Measurements from ENCODE around the gene CNPPD1.

CNPPD1 gene

DNA sequence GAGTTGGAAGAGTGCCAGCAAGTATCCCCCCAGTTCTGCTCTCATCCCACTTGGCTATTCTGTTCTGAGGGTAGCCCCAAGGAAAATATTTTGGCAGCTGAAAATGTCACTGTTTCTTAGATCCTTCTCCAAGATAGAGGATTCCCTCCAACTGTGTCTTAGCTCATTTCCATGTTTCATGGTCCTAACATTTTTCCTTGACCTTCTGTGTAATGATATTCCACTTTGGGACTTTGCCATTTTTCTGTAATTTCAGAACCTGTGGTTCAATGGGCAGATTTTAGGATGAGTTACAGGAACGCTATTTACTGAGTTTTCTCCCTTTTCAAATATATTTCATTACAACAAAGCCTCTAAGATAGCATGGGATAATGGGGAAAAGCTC is 50.8 kb downstream of the CNPPD1 start:
- Histone ChIP-seq H3K4ac (ENCODE audit: low read length) (no peak overlapping the region), H3K27ac (replicated peaks; ENCODE audit: low read length) (no peak overlapping the region), H2BK5ac (ENCODE audit: low read length) (no peak overlapping the region), H3K4me3 (ENCODE audit: low read length in 2 of 2) (no peak overlapping the region), H3K4me2 (ENCODE audit: insufficient read depth, low read length, poor library complexity, severe bottlenecking) (no peak overlapping the region), H3K9ac (ENCODE audit: low read depth, low read length, poor library complexity) (no peak overlapping the region), H4K8ac (ENCODE audit: low read depth, low read length) (no peak overlapping the region), H4K91ac (ENCODE audit: low read depth, low read length, poor library complexity) (no peak overlapping the region), H3K18ac (ENCODE audit: low read length) (no peak overlapping the region), H3K79me1 (ENCODE audit: low read depth, low read length) (no peaks in the 10 kb centered on the region), H3K9me3 (replicated peaks in 1 of 2; ENCODE audit: control insufficient read depth in 2 of 2, insufficient read depth in 1 of 2, low read depth in 1 of 2, low read length in 2 of 2) (peaks cover 0 to 2% of the 10 kb centered on the region in 2 donors), H2BK12ac (ENCODE audit: low read length) (no peak overlapping the region), H2AFZ (ENCODE audit: low read length) (no peak overlapping the region), H2AK5ac (ENCODE audit: low read depth, low read length) (no peak overlapping the region), H2BK15ac (ENCODE audit: low read length) (no peak overlapping the region), H3K23ac (ENCODE audit: low read depth, low read length, poor library complexity) (no peak overlapping the region), H3K36me3 (replicated peaks in 1 of 2; ENCODE audit: control insufficient read depth in 2 of 2, insufficient read depth in 2 of 2, low read length in 2 of 2) (peaks cover 0 to 1% of the 10 kb centered on the region in 2 donors), H3K4me1 (ENCODE audit: control insufficient read depth in 2 of 2, insufficient read depth in 1 of 2, low read depth in 1 of 2, low read length in 2 of 2) (peaks cover 5 to 14% of the 10 kb centered on the region in 2 donors), H3K14ac (ENCODE audit: low read length) (no peak overlapping the region), H3K27me3 (ENCODE audit: control insufficient read depth in 3 of 3, insufficient read depth in 3 of 3, low read depth in 1 of 3, low read length in 3 of 3) (no peaks in the 10 kb centered on the region), H2BK120ac (ENCODE audit: low read depth, low read length) (no peak overlapping the region)
- WGBS, 2 donors (ENCODE audit: extremely low coverage in 2 of 2, insufficient read length in 2 of 2, insufficient replicate concordance in 1 of 2) = no CpG with 5 or more reads among the region's 1 CpG
- no peak for DNase-seq (ENCODE audit: low spot score)

DNA sequence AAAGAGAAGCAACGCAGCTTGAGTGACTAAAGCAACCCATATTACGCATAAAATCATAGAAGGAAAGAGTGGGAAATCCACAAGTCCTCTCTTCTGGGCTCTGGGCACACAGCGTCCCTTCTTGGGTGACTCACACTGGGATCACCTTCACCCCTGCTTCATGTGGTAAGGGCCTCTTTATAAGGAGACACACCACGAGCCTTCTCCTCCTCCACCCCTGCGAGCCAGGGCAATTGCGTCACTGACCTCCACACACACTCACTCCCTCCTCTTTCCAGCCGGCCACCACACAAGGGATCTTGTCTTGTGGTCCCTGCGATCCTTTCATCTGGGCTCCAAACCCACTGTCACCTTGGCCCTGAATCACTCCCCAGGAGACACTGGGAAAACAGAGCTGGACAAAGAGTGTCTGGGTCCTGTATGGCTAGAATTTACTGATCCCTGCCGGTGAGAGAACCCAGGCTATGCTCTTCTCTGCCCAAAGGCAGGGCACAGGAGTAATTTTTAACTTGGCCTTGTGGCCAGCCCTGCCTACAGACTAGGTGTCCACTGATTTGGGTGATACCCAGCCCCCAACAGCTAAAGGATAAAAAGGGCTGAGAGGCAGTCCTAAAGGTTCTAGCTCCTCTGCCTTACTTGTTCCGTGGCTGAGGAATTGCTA is 51.4 kb downstream of the CNPPD1 start:
- no peak overlapping the region for H3K18ac ChIP-seq (ENCODE audit: low read length)
- H3K79me1 ChIP-seq (ENCODE audit: low read depth, low read length) = no peaks in the 10 kb centered on the region
- no CpG with 5 or more reads among the region's 10 CpGs for whole genome bisulfite sequencing, 2 donors (ENCODE audit: extremely low coverage in 2 of 2, insufficient read length in 2 of 2, insufficient replicate concordance in 1 of 2)
- peaks cover 5 to 14% of the 10 kb centered on the region in 2 donors for H3K4me1 ChIP-seq (ENCODE audit: control insufficient read depth in 2 of 2, insufficient read depth in 1 of 2, low read depth in 1 of 2, low read length in 2 of 2)
- no peaks in the 10 kb centered on the region for H3K36me3 ChIP-seq (replicated peaks in 1 of 2; ENCODE audit: control insufficient read depth in 2 of 2, insufficient read depth in 2 of 2, low read length in 2 of 2)
- no peak overlapping the region for H3K4me2 ChIP-seq (ENCODE audit: insufficient read depth, low read length, poor library complexity, severe bottlenecking)
- DNase-seq (ENCODE audit: low spot score) = no peak
- no peaks in the 10 kb centered on the region for H3K27me3 ChIP-seq (ENCODE audit: control insufficient read depth in 3 of 3, insufficient read depth in 3 of 3, low read depth in 1 of 3, low read length in 3 of 3)
- no peak overlapping the region for H2BK5ac ChIP-seq (ENCODE audit: low read length)
- no peak overlapping the region for H2BK120ac ChIP-seq (ENCODE audit: low read depth, low read length)
- H3K27ac ChIP-seq (replicated peaks; ENCODE audit: low read length) = no peak overlapping the region
- H3K14ac ChIP-seq (ENCODE audit: low read length) = no peak overlapping the region
- no peak overlapping the region for H2AK5ac ChIP-seq (ENCODE audit: low read depth, low read length)
- no peak overlapping the region for H4K91ac ChIP-seq (ENCODE audit: low read depth, low read length, poor library complexity)
- H3K4me3 ChIP-seq (ENCODE audit: low read length in 2 of 2) = peak overlapping the region in 1 of 2 donors; percentile 30
- H3K9ac ChIP-seq (ENCODE audit: low read depth, low read length, poor library complexity) = no peak overlapping the region
- H2BK15ac ChIP-seq (ENCODE audit: low read length) = no peak overlapping the region
- no peak overlapping the region for H2BK12ac ChIP-seq (ENCODE audit: low read length)
- no peak overlapping the region for H2AFZ ChIP-seq (ENCODE audit: low read length)
- H3K9me3 ChIP-seq (replicated peaks in 1 of 2; ENCODE audit: control insufficient read depth in 2 of 2, insufficient read depth in 1 of 2, low read depth in 1 of 2, low read length in 2 of 2) = peaks cover 0 to 2% of the 10 kb centered on the region in 2 donors
- no peak overlapping the region for H3K23ac ChIP-seq (ENCODE audit: low read depth, low read length, poor library complexity)
- no peak overlapping the region for H4K8ac ChIP-seq (ENCODE audit: low read depth, low read length)
- no peak overlapping the region for H3K4ac ChIP-seq (ENCODE audit: low read length)

DNA sequence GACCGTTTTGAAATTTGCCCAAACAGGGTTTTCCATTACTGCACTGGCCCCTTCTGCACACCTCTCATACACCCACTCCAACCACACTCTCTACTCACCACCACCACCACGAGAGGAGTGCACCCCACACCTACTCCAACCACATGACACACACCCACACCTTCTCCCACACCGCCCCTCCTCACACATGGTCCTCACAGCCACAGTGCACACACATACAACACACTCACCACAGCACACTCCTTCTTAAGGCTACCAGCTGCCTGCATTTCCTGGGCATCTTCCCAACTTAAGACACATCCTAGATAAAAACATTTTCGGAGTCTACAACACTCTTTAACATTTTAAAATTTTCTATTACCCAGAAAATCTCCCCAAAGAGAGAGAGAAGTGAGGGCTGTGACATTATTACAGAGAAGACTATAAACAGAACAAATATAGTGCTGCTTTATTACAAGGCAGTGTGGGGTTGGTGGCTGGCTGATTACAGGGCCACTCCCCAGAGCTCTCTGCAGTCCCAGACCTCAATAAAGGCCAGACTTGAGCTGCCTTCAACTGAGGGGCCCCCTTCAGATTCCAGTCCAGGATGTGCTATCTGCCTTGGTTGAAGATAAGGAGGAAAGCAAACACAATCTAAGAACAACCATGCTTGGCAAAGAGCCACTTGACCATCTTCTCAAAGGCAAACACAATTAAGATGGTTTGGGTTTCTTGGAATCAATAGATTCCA is 52.2 kb downstream of the CNPPD1 start:
- Histone ChIP-seq H2AFZ (ENCODE audit: low read length) (no peak overlapping the region), H2BK5ac (ENCODE audit: low read length) (no peak overlapping the region), H3K4me1 (ENCODE audit: control insufficient read depth in 2 of 2, insufficient read depth in 1 of 2, low read depth in 1 of 2, low read length in 2 of 2) (peaks cover 5 to 14% of the 10 kb centered on the region in 2 donors), H2BK15ac (ENCODE audit: low read length) (no peak overlapping the region), H3K4me2 (ENCODE audit: insufficient read depth, low read length, poor library complexity, severe bottlenecking) (no peak overlapping the region), H3K4ac (ENCODE audit: low read length) (no peak overlapping the region), H2BK120ac (ENCODE audit: low read depth, low read length) (no peak overlapping the region), H4K91ac (ENCODE audit: low read depth, low read length, poor library complexity) (no peak overlapping the region), H3K36me3 (replicated peaks in 1 of 2; ENCODE audit: control insufficient read depth in 2 of 2, insufficient read depth in 2 of 2, low read length in 2 of 2) (no peaks in the 10 kb centered on the region), H3K18ac (ENCODE audit: low read length) (no peak overlapping the region), H3K9ac (ENCODE audit: low read depth, low read length, poor library complexity) (peak overlapping the region; percentile 45), H3K27me3 (ENCODE audit: control insufficient read depth in 3 of 3, insufficient read depth in 3 of 3, low read depth in 1 of 3, low read length in 3 of 3) (no peaks in the 10 kb centered on the region), H3K14ac (ENCODE audit: low read length) (no peak overlapping the region), H4K8ac (ENCODE audit: low read depth, low read length) (no peak overlapping the region), H3K79me1 (ENCODE audit: low read depth, low read length) (no peaks in the 10 kb centered on the region), H3K27ac (replicated peaks; ENCODE audit: low read length) (no peak overlapping the region), H3K9me3 (replicated peaks in 1 of 2; ENCODE audit: control insufficient read depth in 2 of 2, insufficient read depth in 1 of 2, low read depth in 1 of 2, low read length in 2 of 2) (peaks cover 0 to 2% of the 10 kb centered on the region in 2 donors), H2BK12ac (ENCODE audit: low read length) (no peak overlapping the region), H3K23ac (ENCODE audit: low read depth, low read length, poor library complexity) (peak overlapping the region; percentile 76), H2AK5ac (ENCODE audit: low read depth, low read length) (no peak overlapping the region), H3K4me3 (ENCODE audit: low read length in 2 of 2) (no peak overlapping the region)
- WGBS, 2 donors (ENCODE audit: extremely low coverage in 2 of 2, insufficient read length in 2 of 2, insufficient replicate concordance in 1 of 2) = no CpG with 5 or more reads among the region's 4 CpGs
- DNase-seq (ENCODE audit: low spot score) = no peak

DNA sequence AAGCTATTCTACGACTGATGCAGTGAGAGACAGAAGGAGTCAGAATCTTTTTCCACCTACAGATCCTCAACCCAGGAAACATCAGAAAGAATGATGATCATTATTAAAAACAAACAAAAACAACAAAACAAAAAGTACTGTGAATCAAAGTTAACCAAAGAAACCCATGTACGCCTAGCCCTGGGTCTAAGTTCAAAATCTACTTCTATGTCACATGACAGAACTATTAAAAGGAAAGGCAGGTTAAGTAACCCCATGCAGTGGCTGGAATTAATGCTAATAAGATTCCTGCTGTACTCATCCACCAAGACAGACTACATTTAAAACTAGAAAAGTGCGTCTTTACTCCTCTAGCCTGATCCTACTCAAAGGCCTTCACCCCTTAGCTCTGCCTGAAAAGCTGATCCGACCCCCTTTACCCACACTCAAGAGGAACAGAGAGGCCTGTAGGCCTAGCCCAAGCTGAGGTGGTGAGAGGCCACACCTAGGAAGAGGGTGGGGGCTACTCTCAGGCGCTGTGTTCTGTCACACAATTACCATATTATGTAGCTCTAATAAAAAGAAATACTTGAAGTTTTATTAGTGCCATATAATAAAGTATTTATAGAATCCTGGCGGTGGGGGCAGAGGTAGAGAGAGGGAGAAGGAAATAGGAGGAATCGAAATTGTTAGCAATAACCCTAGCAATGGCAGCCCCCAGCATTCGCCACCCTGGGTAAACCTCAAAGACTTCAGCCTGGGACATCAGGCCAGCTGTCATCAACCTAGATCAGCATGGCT is 53.2 kb downstream of the CNPPD1 start:
- WGBS, 2 donors (ENCODE audit: extremely low coverage in 2 of 2, insufficient read length in 2 of 2, insufficient replicate concordance in 1 of 2) = no CpG with 5 or more reads among the region's 8 CpGs
- Histone ChIP-seq H3K4me3 (ENCODE audit: low read length in 2 of 2) (no peak overlapping the region), H2AFZ (ENCODE audit: low read length) (no peak overlapping the region), H3K27ac (replicated peaks; ENCODE audit: low read length) (no peak overlapping the region), H2BK15ac (ENCODE audit: low read length) (no peak overlapping the region), H3K9ac (ENCODE audit: low read depth, low read length, poor library complexity) (no peak overlapping the region), H3K27me3 (ENCODE audit: control insufficient read depth in 3 of 3, insufficient read depth in 3 of 3, low read depth in 1 of 3, low read length in 3 of 3) (no peaks in the 10 kb centered on the region), H3K23ac (ENCODE audit: low read depth, low read length, poor library complexity) (no peak overlapping the region), H4K91ac (ENCODE audit: low read depth, low read length, poor library complexity) (no peak overlapping the region), H3K79me1 (ENCODE audit: low read depth, low read length) (no peaks in the 10 kb centered on the region), H4K8ac (ENCODE audit: low read depth, low read length) (no peak overlapping the region), H3K9me3 (replicated peaks in 1 of 2; ENCODE audit: control insufficient read depth in 2 of 2, insufficient read depth in 1 of 2, low read depth in 1 of 2, low read length in 2 of 2) (peaks cover 0 to 2% of the 10 kb centered on the region in 2 donors), H3K4me2 (ENCODE audit: insufficient read depth, low read length, poor library complexity, severe bottlenecking) (no peak overlapping the region), H2AK5ac (ENCODE audit: low read depth, low read length) (no peak overlapping the region), H3K4ac (ENCODE audit: low read length) (no peak overlapping the region), H3K36me3 (replicated peaks in 1 of 2; ENCODE audit: control insufficient read depth in 2 of 2, insufficient read depth in 2 of 2, low read length in 2 of 2) (no peaks in the 10 kb centered on the region), H3K14ac (ENCODE audit: low read length) (no peak overlapping the region), H2BK12ac (ENCODE audit: low read length) (no peak overlapping the region), H2BK120ac (ENCODE audit: low read depth, low read length) (no peak overlapping the region), H3K4me1 (ENCODE audit: control insufficient read depth in 2 of 2, insufficient read depth in 1 of 2, low read depth in 1 of 2, low read length in 2 of 2) (peaks cover 5 to 14% of the 10 kb centered on the region in 2 donors), H3K18ac (ENCODE audit: low read length) (no peak overlapping the region), H2BK5ac (ENCODE audit: low read length) (no peak overlapping the region)
- DNase-seq (ENCODE audit: low spot score) = no peak

Data from neuronal stem cell (in vitro differentiated cells).